Body of pancreas (tissue), 4 donors: ENCODE data around the gene RASGRF2.

Source experiments
- POLR2A ChIP-seq, 3 donors: fragments of 450-650 bp; IDR thresholded peaks; one replicate each; pipeline ENCODE4 v1.6.1; 2016; ENCODE audit warnings: antibody characterized with exemption in 3 of 3, mild to moderate bottlenecking in 2 of 3
- TF ChIP-seq, protein P1 (sequence below), 7 experiments: fragments of 450-650 bp in 4 of 7; fragments of 200-600 bp in 3 of 7; sonication (generic) in 3 of 7; IDR thresholded peaks; one replicate each; pipeline ENCODE4 v1.5.1; 2016 to 2019; ENCODE audit warnings: antibody characterized with exemption in 7 of 7

DNA sequence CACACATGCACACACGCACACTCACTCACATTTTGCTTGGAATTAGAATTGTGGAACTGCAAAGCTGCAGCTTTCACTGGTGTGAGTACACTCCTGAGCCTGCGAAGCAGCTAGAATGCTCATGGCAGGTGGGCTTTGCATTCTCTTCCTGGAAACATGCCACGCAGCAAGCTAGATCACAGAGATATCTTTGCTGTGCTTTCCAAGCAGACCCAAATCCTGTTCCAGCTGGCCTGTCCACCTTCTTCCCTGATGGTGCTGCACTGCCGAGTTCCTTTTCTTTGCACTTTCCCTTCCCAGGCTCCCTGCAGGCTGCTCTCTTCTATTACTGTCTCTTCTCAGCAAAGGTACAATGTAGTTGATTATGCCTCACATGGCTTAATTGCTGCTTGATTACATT lies 180.3 kb downstream of the RASGRF2 start:
- TF ChIP-seq, protein P1, sequence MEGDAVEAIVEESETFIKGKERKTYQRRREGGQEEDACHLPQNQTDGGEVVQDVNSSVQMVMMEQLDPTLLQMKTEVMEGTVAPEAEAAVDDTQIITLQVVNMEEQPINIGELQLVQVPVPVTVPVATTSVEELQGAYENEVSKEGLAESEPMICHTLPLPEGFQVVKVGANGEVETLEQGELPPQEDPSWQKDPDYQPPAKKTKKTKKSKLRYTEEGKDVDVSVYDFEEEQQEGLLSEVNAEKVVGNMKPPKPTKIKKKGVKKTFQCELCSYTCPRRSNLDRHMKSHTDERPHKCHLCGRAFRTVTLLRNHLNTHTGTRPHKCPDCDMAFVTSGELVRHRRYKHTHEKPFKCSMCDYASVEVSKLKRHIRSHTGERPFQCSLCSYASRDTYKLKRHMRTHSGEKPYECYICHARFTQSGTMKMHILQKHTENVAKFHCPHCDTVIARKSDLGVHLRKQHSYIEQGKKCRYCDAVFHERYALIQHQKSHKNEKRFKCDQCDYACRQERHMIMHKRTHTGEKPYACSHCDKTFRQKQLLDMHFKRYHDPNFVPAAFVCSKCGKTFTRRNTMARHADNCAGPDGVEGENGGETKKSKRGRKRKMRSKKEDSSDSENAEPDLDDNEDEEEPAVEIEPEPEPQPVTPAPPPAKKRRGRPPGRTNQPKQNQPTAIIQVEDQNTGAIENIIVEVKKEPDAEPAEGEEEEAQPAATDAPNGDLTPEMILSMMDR (IDR thresholded peaks at IDR 0.05): no peak
- no peak for TF ChIP-seq POLR2A (IDR thresholded peaks at IDR 0.05)
